H1 (cell line): ENCODE data around the gene HINT2. TPM values are rescaled to one million over a fixed set of nuclear protein-coding genes. Genes with fewer than 3 reads are reported as not detected.

Source experiments
- CTCF ChIA-PET: fragments of 300-600 bp; sonication (Branson Sonifier 250); formaldehyde crosslinking; loops from one replicate; lab custom pipeline; 2021; ENCODE audit not compliant: partially characterized antibody; lab: Charles Lee
- POLR2A ChIA-PET: fragments of 300-600 bp; sonication (Branson Sonifier 250); formaldehyde crosslinking; loops from one replicate; lab custom pipeline; 2021; ENCODE audit warnings: inconsistent platforms; ENCODE audit not compliant: partially characterized antibody; lab: Charles Lee
- DNase-seq, 2 experiments: peaks; one replicate each; pipeline versions ENCODE4 v3.0.0 to v3.0.0-alpha.2; 2010 to 2022; ENCODE audit warnings: low spot score in 2 of 2, low read depth in 1 of 2, mixed read lengths in 1 of 2
- FAIRE-seq: peaks from 2 replicates; lab custom pipeline; 2011; peaks lifted over from hg19 to GRCh38; lab: Jason Lieb, UNC
- H2AFZ ChIP-seq: 2 replicates; pipeline ENCODE4 v1.8.1; 2012; ENCODE audit warnings: low read length, inconsistent platforms
- H2AK5ac ChIP-seq: 2 replicates; pipeline ENCODE4 v1.6.1; 2013; ENCODE audit warnings: low read depth, low read length
- H2BK120ac ChIP-seq: replicated peaks from 2 replicates; pipeline ENCODE3; 2013; ENCODE audit warnings: low read depth, low read length, inconsistent platforms
- H2BK12ac ChIP-seq: 2 replicates; pipeline ENCODE4 v1.6.1; 2013; ENCODE audit warnings: low read depth, low read length
- H2BK15ac ChIP-seq: 2 replicates; pipeline ENCODE4 v1.6.1; 2013; ENCODE audit warnings: low read length
- H2BK20ac ChIP-seq: 2 replicates; pipeline ENCODE4 v1.6.1; 2013; ENCODE audit warnings: low read length
- H2BK5ac ChIP-seq: 2 replicates; pipeline ENCODE4 v1.6.1; 2013; ENCODE audit warnings: low read depth, low read length
- H3K14ac ChIP-seq: 2 replicates; pipeline ENCODE4 v1.6.1; 2013; ENCODE audit warnings: inconsistent platforms; ENCODE audit not compliant: insufficient read length
- H3K18ac ChIP-seq: 2 replicates; pipeline ENCODE4 v1.6.1; 2013; ENCODE audit warnings: low read length; ENCODE audit errors: extremely low read depth
- H3K23ac ChIP-seq: 2 replicates; pipeline ENCODE4 v1.6.1; 2013; ENCODE audit warnings: inconsistent platforms; ENCODE audit not compliant: insufficient read length
- H3K23me2 ChIP-seq: 2 replicates; pipeline ENCODE4 v1.6.1; 2013; ENCODE audit warnings: low read depth, low read length
- H3K27ac ChIP-seq: 2 replicates; pipeline ENCODE4 v1.6.1; 2011; ENCODE audit warnings: low read depth, low read length, inconsistent platforms
- H3K27me3 ChIP-seq, 4 experiments: replicated peaks in 1 of 4; 1 replicate in 1 of 4; 2 replicates in 3 of 4; pipeline versions ENCODE4 v1.6.1 to v1.8.1; 2011 to 2013; ENCODE audit warnings: low read length in 3 of 4, mild to moderate bottlenecking in 3 of 4, inconsistent platforms in 2 of 4, mixed read lengths in 2 of 4, moderate library complexity in 1 of 4; ENCODE audit not compliant: control insufficient read depth in 3 of 4, insufficient read depth in 3 of 4; ENCODE audit errors: extremely low read depth in 1 of 4
- H3K36me3 ChIP-seq, 4 experiments: 2 replicates each; pipeline versions ENCODE4 v1.6.1 to v1.8.1; 2011 to 2013; ENCODE audit warnings: mild to moderate bottlenecking in 4 of 4, low read length in 3 of 4, moderate library complexity in 2 of 4, control low read depth in 1 of 4, inconsistent platforms in 1 of 4; ENCODE audit not compliant: insufficient read depth in 4 of 4, control insufficient read depth in 2 of 4
- H3K4ac ChIP-seq: replicated peaks from 2 replicates; pipeline ENCODE3; 2013; ENCODE audit warnings: low read length, low read depth, mixed read lengths, inconsistent platforms; ENCODE audit not compliant: insufficient read length
- H3K4me1 ChIP-seq, 4 experiments: replicated peaks in 1 of 4; 1 replicate in 1 of 4; 2 replicates in 3 of 4; pipeline versions ENCODE4 v1.6.1 to v1.8.1; 2011 to 2013; ENCODE audit warnings: low read length in 3 of 4, inconsistent platforms in 2 of 4, mixed read lengths in 1 of 4; ENCODE audit not compliant: insufficient read depth in 4 of 4, control insufficient read depth in 3 of 4
- H3K4me2 ChIP-seq, 2 experiments: 2 replicates each; pipeline versions ENCODE4 v1.6.1 to v1.8.1; 2011 to 2013; ENCODE audit warnings: low read depth in 2 of 2, low read length in 2 of 2, control low read depth in 1 of 2, inconsistent platforms in 1 of 2, mild to moderate bottlenecking in 1 of 2; ENCODE audit not compliant: insufficient read depth in 1 of 2
- H3K4me3 ChIP-seq, 4 experiments: fragments of 200-600, 300-600 bp in 1 of 4; sonication (generic), shearing (Covaris generic), sonication (Bioruptor Twin) in 1 of 4; 2 replicates each; pipeline versions ENCODE4 v1.5.1 to v1.8.1; 2011 to 2016; ENCODE audit warnings: low read length in 4 of 4, low read depth in 3 of 4, control low read depth in 2 of 4, inconsistent platforms in 2 of 4, mild to moderate bottlenecking in 2 of 4, mixed read lengths in 1 of 4, moderate library complexity in 1 of 4; ENCODE audit not compliant: insufficient read depth in 2 of 4; ENCODE audit errors: extremely low read depth in 1 of 4
- H3K56ac ChIP-seq: replicated peaks from 2 replicates; pipeline ENCODE3; 2013; ENCODE audit warnings: low read depth, mild to moderate bottlenecking, mixed read lengths, low read length, inconsistent platforms; ENCODE audit not compliant: insufficient read length
- H3K79me1 ChIP-seq: 2 replicates; pipeline ENCODE4 v1.6.1; 2013; ENCODE audit warnings: low read depth, low read length, control low read depth
- H3K79me2 ChIP-seq, 2 experiments: 2 replicates each; pipeline versions ENCODE4 v1.6.1 to v1.8.1; 2012 to 2013; ENCODE audit warnings: low read length in 2 of 2, mild to moderate bottlenecking in 2 of 2, inconsistent platforms in 1 of 2; ENCODE audit not compliant: insufficient read depth in 2 of 2, control insufficient read depth in 1 of 2
- H3K9ac ChIP-seq, 4 experiments: replicated peaks in 1 of 4; 1 replicate in 1 of 4; 2 replicates in 3 of 4; pipeline versions ENCODE4 v1.6.1 to v1.8.1; 2011 to 2013; ENCODE audit warnings: low read depth in 3 of 4, low read length in 3 of 4, control low read depth in 2 of 4, mild to moderate bottlenecking in 2 of 4, moderate library complexity in 2 of 4, inconsistent platforms in 1 of 4; ENCODE audit errors: extremely low read depth in 1 of 4
- H3K9me3 ChIP-seq, 2 experiments: 2 replicates each; pipeline versions ENCODE4 v1.6.1 to v1.8.1; 2012 to 2013; ENCODE audit warnings: mild to moderate bottlenecking in 2 of 2, moderate library complexity in 2 of 2, control low read depth in 1 of 2, inconsistent platforms in 1 of 2, low read depth in 1 of 2, low read length in 1 of 2, mixed read lengths in 1 of 2; ENCODE audit not compliant: insufficient read depth in 2 of 2
- H4K20me1 ChIP-seq, 2 experiments: replicated peaks in 1 of 2; 2 replicates each; pipeline versions ENCODE3 to v1.8.1; 2011 to 2013; ENCODE audit warnings: inconsistent platforms in 2 of 2, low read length in 2 of 2, mild to moderate bottlenecking in 1 of 2; ENCODE audit not compliant: insufficient read depth in 2 of 2, control insufficient read depth in 1 of 2
- H4K5ac ChIP-seq: 2 replicates; pipeline ENCODE4 v1.6.1; 2013; ENCODE audit warnings: low read length, low read depth, mixed read lengths, inconsistent platforms; ENCODE audit not compliant: insufficient read length
- H4K8ac ChIP-seq: 2 replicates; pipeline ENCODE4 v1.8.0; 2013; ENCODE audit warnings: mild to moderate bottlenecking, moderate library complexity, low read length, inconsistent platforms; ENCODE audit not compliant: insufficient read depth; ENCODE audit errors: extremely low read depth
- H4K91ac ChIP-seq: replicated peaks from 2 replicates; pipeline ENCODE3; 2013; ENCODE audit warnings: low read length, mixed read lengths, inconsistent platforms; ENCODE audit not compliant: insufficient read length
- ATF3 ChIP-seq: IDR thresholded peaks from 2 replicates; pipeline ENCODE4 v1.6.1; 2011; ENCODE audit warnings: low read depth, mild to moderate bottlenecking, low read length; ENCODE audit not compliant: insufficient read depth
- EGR1 ChIP-seq: IDR thresholded peaks from 2 replicates; pipeline ENCODE4 v1.6.1; 2011; ENCODE audit warnings: low read depth, low read length, borderline replicate concordance
- KDM5A ChIP-seq: fragments of 200-600 bp; IDR thresholded peaks from 2 replicates; pipeline ENCODE4 v1.7.1; 2012; ENCODE audit warnings: mild to moderate bottlenecking, low read length, inconsistent platforms, mixed read lengths
- MAFK ChIP-seq: IDR thresholded peaks from 2 replicates; pipeline ENCODE4 v1.6.1; 2012; ENCODE audit warnings: low read depth, mild to moderate bottlenecking, improper control_type of control experiment, low read length
- PHF8 ChIP-seq: fragments of 200-600 bp; sonication (generic); conservative IDR thresholded peaks from 2 replicates; pipeline ENCODE4 v1.7.1; 2012; ENCODE audit warnings: low read depth, mild to moderate bottlenecking, inconsistent platforms, low read length, moderate library complexity
- RNF2 ChIP-seq: fragments of 200-900, 300-1000 bp; sonication (generic); IDR thresholded peaks from 2 replicates; pipeline ENCODE4 v1.7.1; 2016; ENCODE audit warnings: borderline replicate concordance, low read depth, mild to moderate bottlenecking, antibody characterized with exemption, low read length; ENCODE audit not compliant: poor library complexity, severe bottlenecking; ENCODE audit errors: missing control alignments
- SP4 ChIP-seq: IDR thresholded peaks from 2 replicates; pipeline ENCODE4 v1.6.1; 2012; ENCODE audit warnings: low read length, inconsistent platforms
- SUZ12 ChIP-seq: fragments of 200-600 bp; sonication (generic); IDR thresholded peaks from 2 replicates; pipeline ENCODE4 v1.6.1; 2012; ENCODE audit warnings: mild to moderate bottlenecking, inconsistent platforms, low read length, moderate library complexity, mixed read lengths
- YY1 ChIP-seq: IDR thresholded peaks from 2 replicates; pipeline ENCODE4 v1.6.1; 2011; ENCODE audit warnings: low read depth, mild to moderate bottlenecking, low read length
- WGBS, 2 experiments: shearing (Covaris generic) in 1 of 2; methylation state at CpG; one replicate each; pipeline versions ENCODE4 v1.1.6 to v1.1.7; 2013 to 2015; ENCODE audit warnings: low lambda C conversion rate in 2 of 2, mixed read lengths in 2 of 2, inconsistent platforms in 1 of 2, low coverage in 1 of 2, missing lambda C conversion rate in 1 of 2; ENCODE audit not compliant: insufficient replicate concordance in 2 of 2, insufficient coverage in 1 of 2, insufficient read length in 1 of 2; ENCODE audit errors: extremely low coverage in 1 of 2, missing lambda C conversion rate in 1 of 2; 5-methylcytosine and 5-hydroxymethylcytosine counted together
- polyA plus RNA-seq, 7 experiments: library from polyadenylated mRNA; depleted of rRNA in 3 of 7; stranded (reverse) in 5 of 7; unstranded in 2 of 7; fragments of >200 nt in 5 of 7; fragments of 200-250 nt in 2 of 7; gene quantifications; 1 replicate in 5 of 7; 2 replicates in 1 of 7; 4 replicates in 1 of 7; pipeline versions ENCODE4 v1.2.1 to v1.2.3, GENCODE V29; 2011 to 2013; ENCODE audit warnings: missing spikeins in 2 of 7, mixed read lengths in 2 of 7
- total RNA-seq: library from RNA; stranded (reverse); fragmentation: NEBNext Ultra II Directional; extraction: Animal tissue kit (Norgen Biotek cat#: 25700); gene quantifications from 2 replicates; pipeline ENCODE4 v1.2.1, GENCODE V29; 2021

Gene HINT2
- total and polyA plus RNA-seq, 2 of the 8 experiments (the other 6 are each of a cell fraction or from before 2014, with no cell fraction given), result 32.1 to 51.2 TPM

- no peak overlapping the region for H4K91ac ChIP-seq
- no peaks in the 10 kb centered on the region for H3K79me1 ChIP-seq
- POLR2A ChIA-PET, result interaction anchor here (1.2 to 7.4 kb wide), 2 partner anchors 10 to 14 kb away, joined by 3 to 43 read pairs; no protein-coding TSS in a partner anchor
- no peak for TF ChIP-seq KDM5A
- no peak for TF ChIP-seq SUZ12
- TF ChIP-seq RNF2, result no peak
- TF ChIP-seq MAFK, result no peak
- no peak for TF ChIP-seq ATF3
- no peak for TF ChIP-seq PHF8
- no peak for TF ChIP-seq EGR1
- no peak for TF ChIP-seq SP4
- TF ChIP-seq YY1, result no peak
- TF ChIP-seq, all 59 proteins: peak for 0
- 80% methylated on average over 3 of the region's 3 CpGs; no CpG with 5 or more reads in 1 of the 2 experiments for WGBS, 2 experiments
- H3K9me3 ChIP-seq, result no peaks in the 10 kb centered on the region
- H2AFZ ChIP-seq, result no peak overlapping the region
- CTCF ChIA-PET, result interaction anchor here (0.7 to 5.9 kb wide), 6 partner anchors 20 to 134 kb away, joined by 3 to 31 read pairs (median 4); no protein-coding TSS in a partner anchor
- no peak overlapping the region for H2BK12ac ChIP-seq
- H3K36me3 ChIP-seq, result no peaks in the 10 kb centered on the region
- no peak overlapping the region for H3K4ac ChIP-seq
- H3K4me3 ChIP-seq, result no peak overlapping the region
- peaks cover 0 to 2% of the 10 kb centered on the region in 2 experiments for H4K20me1 ChIP-seq
- H3K18ac ChIP-seq, result no peak overlapping the region
- no peak overlapping the region for H2BK120ac ChIP-seq
- H2BK15ac ChIP-seq, result no peak overlapping the region
- no peak overlapping the region for H2BK5ac ChIP-seq
- H3K27me3 ChIP-seq, result peaks cover 0 to 2% (median 0%) of the 10 kb centered on the region in 4 experiments; a peak in 1 of 7 replicates
- H2AK5ac ChIP-seq, result no peak overlapping the region
- H3K56ac ChIP-seq, result no peak overlapping the region
- DNase-seq (peak in 1 of 2 experiments; percentile 32), FAIRE-seq (no peak)
- no peak overlapping the region for H3K14ac ChIP-seq
- H3K23ac ChIP-seq, result no peak overlapping the region
- no peak overlapping the region for H4K5ac ChIP-seq
- no peak overlapping the region for H3K27ac ChIP-seq
- no peak overlapping the region for H3K9ac ChIP-seq
- no peaks in the 10 kb centered on the region for H3K79me2 ChIP-seq
- H2BK20ac ChIP-seq, result no peak overlapping the region
- H3K23me2 ChIP-seq, result no peaks in the 10 kb centered on the region; the same call in 1 of the 2 replicates
- no peak overlapping the region for H3K4me2 ChIP-seq
- H4K8ac ChIP-seq, result no peak overlapping the region
- H3K4me1 ChIP-seq, result no peaks in the 10 kb centered on the region
Observed at GRCh38 chr9:35859990-35860339, 45.1 kb upstream of the HINT2 start.
